Measurements from ENCODE around the gene ODAD3. TPM values are rescaled to one million over a fixed set of nuclear protein-coding genes. Genes with fewer than 3 reads are reported as not detected.

The ODAD3 gene
- total and polyA plus RNA-seq, 10 of the 15 experiments (the other 5 are each of a cell fraction or from before 2014, with no cell fraction given), result 0.11 to 0.39 (median 0.28) TPM; not detected in 7

DNA sequence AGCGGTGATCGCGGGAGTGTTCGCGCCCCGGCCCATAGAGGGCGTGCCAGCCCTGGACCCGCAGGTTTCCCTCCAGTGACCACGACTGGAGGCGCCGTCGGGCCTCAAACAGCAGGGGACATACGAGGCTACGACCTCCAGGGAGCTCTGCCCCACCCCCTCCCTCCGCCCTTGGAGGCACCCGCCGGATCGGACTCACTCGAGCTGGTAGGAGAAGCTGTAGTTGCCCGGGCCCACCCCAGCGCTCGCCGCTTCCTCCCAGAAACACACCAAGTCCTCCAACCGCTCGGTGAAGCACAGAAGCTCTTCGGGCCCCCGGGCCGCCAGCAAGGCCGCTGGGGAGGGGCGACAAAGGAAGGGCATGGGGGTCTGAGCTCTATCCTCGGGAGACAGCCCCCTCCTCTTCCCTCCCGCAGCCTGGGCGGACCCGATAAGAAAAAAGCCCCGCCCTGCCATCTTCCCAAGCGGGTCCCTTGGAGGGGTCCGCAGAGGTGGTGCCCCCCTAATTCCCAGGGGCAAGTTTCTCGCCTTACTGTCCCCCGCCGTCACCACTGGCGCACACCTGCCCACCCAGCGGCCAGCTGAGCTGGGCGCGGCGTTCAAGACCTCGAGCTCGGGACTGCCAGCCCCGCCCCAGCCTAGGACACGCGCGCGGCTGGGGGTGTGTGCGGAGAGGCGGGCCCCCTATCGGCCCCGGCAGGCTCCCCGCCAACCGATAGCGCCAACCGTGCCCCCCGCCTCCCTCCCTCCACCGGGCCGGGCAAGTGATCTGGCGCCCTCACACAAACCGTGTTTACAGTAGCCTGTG lies 51.8 kb downstream of the ODAD3 start (continued):
- TF ChIP-seq, protein P1, sequence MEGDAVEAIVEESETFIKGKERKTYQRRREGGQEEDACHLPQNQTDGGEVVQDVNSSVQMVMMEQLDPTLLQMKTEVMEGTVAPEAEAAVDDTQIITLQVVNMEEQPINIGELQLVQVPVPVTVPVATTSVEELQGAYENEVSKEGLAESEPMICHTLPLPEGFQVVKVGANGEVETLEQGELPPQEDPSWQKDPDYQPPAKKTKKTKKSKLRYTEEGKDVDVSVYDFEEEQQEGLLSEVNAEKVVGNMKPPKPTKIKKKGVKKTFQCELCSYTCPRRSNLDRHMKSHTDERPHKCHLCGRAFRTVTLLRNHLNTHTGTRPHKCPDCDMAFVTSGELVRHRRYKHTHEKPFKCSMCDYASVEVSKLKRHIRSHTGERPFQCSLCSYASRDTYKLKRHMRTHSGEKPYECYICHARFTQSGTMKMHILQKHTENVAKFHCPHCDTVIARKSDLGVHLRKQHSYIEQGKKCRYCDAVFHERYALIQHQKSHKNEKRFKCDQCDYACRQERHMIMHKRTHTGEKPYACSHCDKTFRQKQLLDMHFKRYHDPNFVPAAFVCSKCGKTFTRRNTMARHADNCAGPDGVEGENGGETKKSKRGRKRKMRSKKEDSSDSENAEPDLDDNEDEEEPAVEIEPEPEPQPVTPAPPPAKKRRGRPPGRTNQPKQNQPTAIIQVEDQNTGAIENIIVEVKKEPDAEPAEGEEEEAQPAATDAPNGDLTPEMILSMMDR (IDR thresholded peaks at IDR 0.05 in 2 of 3, conservative IDR thresholded peaks at IDR 0.05 in 1 of 3; ENCODE audit: control insufficient read depth in 2 of 3, extremely low read depth in 1 of 3, insufficient read depth in 1 of 3, low read depth in 3 of 3, low read length in 3 of 3), result peak; percentile 62 to 87 (median 75)

DNA sequence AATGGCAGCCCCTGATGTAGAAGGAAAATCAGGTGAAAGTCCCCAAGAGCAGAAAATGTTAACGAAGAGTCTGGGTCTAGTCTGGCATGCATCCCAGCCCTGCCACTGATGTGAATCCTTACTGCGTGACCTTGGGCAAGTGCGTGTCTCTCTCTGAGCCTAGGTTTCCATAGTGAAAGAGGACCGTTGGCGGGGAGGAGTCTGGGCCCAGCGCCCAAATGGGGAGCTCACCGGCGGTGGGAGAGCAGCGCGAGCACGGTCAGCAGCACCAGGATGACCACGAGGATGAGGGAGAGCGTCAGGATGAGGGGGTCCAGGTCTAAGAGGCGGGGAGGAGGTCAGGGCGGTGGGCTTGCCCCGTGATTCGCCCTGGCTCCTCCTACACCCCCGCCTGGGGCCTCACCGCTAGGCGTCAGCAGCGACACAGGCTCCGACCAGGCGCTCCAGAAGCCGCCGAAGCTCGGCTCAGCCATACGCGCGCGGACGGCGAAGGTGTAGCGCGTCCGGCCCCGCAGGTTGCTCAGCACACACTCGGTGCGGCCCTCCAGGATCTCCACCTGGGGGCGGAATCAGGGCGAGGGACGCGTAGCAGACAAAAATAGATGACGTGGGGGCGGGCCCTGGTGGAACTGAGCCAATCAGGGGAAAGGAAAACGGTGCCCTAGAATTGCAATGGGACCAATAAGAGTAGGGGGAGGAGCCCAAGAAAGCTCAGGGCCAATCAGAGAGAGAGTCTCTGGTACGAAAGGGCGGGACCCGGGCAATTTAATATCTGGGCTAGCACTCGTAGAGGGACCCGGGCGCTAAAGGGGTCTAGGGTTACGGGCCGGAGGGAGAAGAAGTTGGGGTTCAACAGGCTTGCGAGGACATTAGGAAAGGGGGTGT lies 54.0 kb downstream of the ODAD3 start:
- Histone ChIP-seq H3K4me2 (ENCODE audit: control insufficient read depth, insufficient read depth) (peak overlapping the region; percentile 96), H3K36me3 (ENCODE audit: control insufficient read depth in 2 of 2, insufficient read depth in 2 of 2, low read length in 1 of 2) (no peaks in the 10 kb centered on the region), H3K4me1 (ENCODE audit: control insufficient read depth, insufficient read depth, low read length) (peaks cover 27% of the 10 kb centered on the region), H4K20me1 (ENCODE audit: control insufficient read depth, insufficient read depth) (no peaks in the 10 kb centered on the region), H2AFZ (ENCODE audit: control insufficient read depth, low read depth, low read length) (peak overlapping the region; percentile 96), H3K9me3 (replicated peaks; ENCODE audit: control insufficient read depth, insufficient read depth, low read length) (no peaks in the 10 kb centered on the region), H3K27ac (ENCODE audit: control insufficient read depth, insufficient read depth) (peak overlapping the region; percentile 88), H3K4me3 (peak overlapping the region; percentile 79), H3K79me2 (ENCODE audit: control insufficient read depth, insufficient read depth, low read length) (peaks cover 6% of the 10 kb centered on the region), H3K9ac (ENCODE audit: control insufficient read depth, insufficient read depth, low read length) (peak overlapping the region; percentile 88), H3K27me3 (replicated peaks in 1 of 2; ENCODE audit: control insufficient read depth in 2 of 2, insufficient read depth in 2 of 2, low read length in 1 of 2) (peaks cover 0 to 5% of the 10 kb centered on the region in 2 experiments; a peak in 2 of 4 replicates)
- intact Hi-C loops (cut with micrococcal nuclease; ENCODE audit: unreplicated experiment) (loop anchor here (2.0 to 5.0 kb wide), 5 partner anchors 54 to 201 kb away; partner anchors contain the start of genes ODAD3 and PRKCSH), in situ Hi-C loops (cut with MboI) (no loop called here)
- ChIA-PET POLR2A (interaction anchor here (0.5 to 2.8 kb wide), 16 partner anchors 10 to 413 kb away, joined by 3 to 14 read pairs (median 4); partner anchors contain the start of genes CCDC159, ECSIT, ODAD3 and PRKCSH), SMC1A (ENCODE audit: uncharacterized antibody, unreplicated experiment) (interaction anchor here (0.6 to 2.7 kb wide), 19 partner anchors 10 to 292 kb away, joined by 3 to 29 read pairs (median 3); partner anchors contain the start of genes LDLR, ODAD3, PRKCSH and RAB3D), CTCF (interaction anchor here (0.6 to 4.6 kb wide), 47 partner anchors 10 to 1410 kb away, joined by 3 to 76 read pairs (median 4); partner anchors contain the start of genes CCDC159, ELAVL3, ELOF1 and JUNB), RAD21 (ENCODE audit: unreplicated experiment) (interaction anchor here (0.5 to 2.1 kb wide), 29 partner anchors 35 to 207 kb away, joined by 3 to 43 read pairs (median 4); partner anchors contain the start of genes CCDC159, ECSIT, ELOF1 and ODAD3)
- FAIRE-seq, result peak; percentile 88
- ATAC-seq, result peak; percentile 89
- peak; percentile 95 for DNase-seq (ENCODE audit: low read depth, low spot score)
- WGBS (ENCODE audit: insufficient coverage, insufficient replicate concordance, low lambda C conversion rate, missing lambda C conversion rate), result 2% methylated on average over 54 of the region's 54 CpGs
- no TSS peak for BruUV-seq (replicated peaks)
- TF ChIP-seq RUNX3 (IDR thresholded peaks at IDR 0.05; ENCODE audit: low read length) (no peak; the same call in 1 of the 2 replicates), CREB1 (IDR thresholded peaks at IDR 0.05; ENCODE audit: low read depth) (peak; percentile 92), ZNF24 (IDR thresholded peaks at IDR 0.05) (no peak), IRF3 (IDR thresholded peaks at IDR 0.05) (peak; percentile 38; the same call in 1 of the 2 replicates), NBN (IDR thresholded peaks at IDR 0.05) (0 out of 2 replicates have a peak, but pooled peaks have one; percentile 52), POLR2AphosphoS5 (IDR thresholded peaks at IDR 0.05; ENCODE audit: low read length) (peak; percentile 68; the same call in 1 of the 2 replicates), RB1 (IDR thresholded peaks at IDR 0.05; ENCODE audit: borderline replicate concordance) (peak; percentile 77; the same call in 1 of the 2 replicates), POLR2A (IDR thresholded peaks at IDR 0.05; ENCODE audit: low read depth, low read length) (peak; percentile 89), ZNF687 (IDR thresholded peaks at IDR 0.05) (peak; percentile 49; the same call in 1 of the 2 replicates), MAX (IDR thresholded peaks at IDR 0.05; ENCODE audit: low read depth, low read length) (peak; percentile 19; the same call in 1 of the 2 replicates)

Measured in GM12878 (cell line).